ENCODE results near the gene OCSTAMP.

DNA sequence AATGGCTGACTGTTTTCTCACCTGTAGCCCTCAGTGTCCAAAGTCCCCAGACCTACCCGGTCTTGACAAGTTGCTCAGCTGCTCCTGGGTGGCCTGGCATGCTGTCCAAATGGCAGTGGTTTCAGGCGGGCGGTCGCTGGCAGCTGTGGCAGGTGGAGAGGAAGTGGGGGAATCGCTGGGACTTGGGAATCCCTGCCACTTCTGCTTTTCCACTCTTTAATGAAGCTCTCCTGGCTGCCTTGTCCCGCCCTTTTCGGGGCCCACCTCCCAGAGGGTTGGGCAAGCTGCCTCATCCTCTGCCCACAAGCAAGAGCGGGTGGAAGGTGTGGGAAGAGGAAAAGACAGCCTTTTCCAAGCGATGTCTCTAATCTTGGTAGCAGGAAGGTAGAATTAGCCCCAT, at the start of gene OCSTAMP:
- TF ChIP-seq, protein P1, sequence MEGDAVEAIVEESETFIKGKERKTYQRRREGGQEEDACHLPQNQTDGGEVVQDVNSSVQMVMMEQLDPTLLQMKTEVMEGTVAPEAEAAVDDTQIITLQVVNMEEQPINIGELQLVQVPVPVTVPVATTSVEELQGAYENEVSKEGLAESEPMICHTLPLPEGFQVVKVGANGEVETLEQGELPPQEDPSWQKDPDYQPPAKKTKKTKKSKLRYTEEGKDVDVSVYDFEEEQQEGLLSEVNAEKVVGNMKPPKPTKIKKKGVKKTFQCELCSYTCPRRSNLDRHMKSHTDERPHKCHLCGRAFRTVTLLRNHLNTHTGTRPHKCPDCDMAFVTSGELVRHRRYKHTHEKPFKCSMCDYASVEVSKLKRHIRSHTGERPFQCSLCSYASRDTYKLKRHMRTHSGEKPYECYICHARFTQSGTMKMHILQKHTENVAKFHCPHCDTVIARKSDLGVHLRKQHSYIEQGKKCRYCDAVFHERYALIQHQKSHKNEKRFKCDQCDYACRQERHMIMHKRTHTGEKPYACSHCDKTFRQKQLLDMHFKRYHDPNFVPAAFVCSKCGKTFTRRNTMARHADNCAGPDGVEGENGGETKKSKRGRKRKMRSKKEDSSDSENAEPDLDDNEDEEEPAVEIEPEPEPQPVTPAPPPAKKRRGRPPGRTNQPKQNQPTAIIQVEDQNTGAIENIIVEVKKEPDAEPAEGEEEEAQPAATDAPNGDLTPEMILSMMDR (IDR thresholded peaks at IDR 0.05) = no peak
- no peak for TF ChIP-seq ZFX (IDR thresholded peaks at IDR 0.05; ENCODE audit: borderline replicate concordance)

Measured in 22Rv1 (cell line).